SK-N-DZ (cell line): ENCODE results near the gene ITIH4.

Experiments
- DNase-seq: peaks from one replicate; pipeline ENCODE4 v3.0.0-alpha.2; 2015; ENCODE audit warnings: low spot score

The ITIH4 gene

DNA sequence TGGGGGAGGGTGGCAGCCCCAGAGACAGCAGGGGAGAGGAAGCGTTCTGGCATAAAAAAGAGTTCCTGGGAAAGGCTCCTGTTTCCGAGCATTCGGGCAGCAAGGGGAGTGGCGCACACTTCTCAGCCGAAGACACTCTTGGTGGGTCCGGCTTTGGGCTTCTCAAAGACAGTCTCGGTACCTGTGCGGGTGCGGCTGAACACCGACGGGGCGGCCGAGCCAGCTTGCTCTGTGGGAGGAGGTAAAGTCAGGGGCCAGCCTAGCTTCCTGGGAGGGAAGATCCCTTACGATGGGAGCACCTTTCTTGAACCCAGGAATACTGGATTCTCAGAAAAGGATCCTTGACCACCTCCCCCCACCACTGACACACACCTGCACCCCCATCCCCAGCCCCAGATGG, 2.7 kb upstream of the ITIH4 start:
- DNase-seq = no peak

DNA sequence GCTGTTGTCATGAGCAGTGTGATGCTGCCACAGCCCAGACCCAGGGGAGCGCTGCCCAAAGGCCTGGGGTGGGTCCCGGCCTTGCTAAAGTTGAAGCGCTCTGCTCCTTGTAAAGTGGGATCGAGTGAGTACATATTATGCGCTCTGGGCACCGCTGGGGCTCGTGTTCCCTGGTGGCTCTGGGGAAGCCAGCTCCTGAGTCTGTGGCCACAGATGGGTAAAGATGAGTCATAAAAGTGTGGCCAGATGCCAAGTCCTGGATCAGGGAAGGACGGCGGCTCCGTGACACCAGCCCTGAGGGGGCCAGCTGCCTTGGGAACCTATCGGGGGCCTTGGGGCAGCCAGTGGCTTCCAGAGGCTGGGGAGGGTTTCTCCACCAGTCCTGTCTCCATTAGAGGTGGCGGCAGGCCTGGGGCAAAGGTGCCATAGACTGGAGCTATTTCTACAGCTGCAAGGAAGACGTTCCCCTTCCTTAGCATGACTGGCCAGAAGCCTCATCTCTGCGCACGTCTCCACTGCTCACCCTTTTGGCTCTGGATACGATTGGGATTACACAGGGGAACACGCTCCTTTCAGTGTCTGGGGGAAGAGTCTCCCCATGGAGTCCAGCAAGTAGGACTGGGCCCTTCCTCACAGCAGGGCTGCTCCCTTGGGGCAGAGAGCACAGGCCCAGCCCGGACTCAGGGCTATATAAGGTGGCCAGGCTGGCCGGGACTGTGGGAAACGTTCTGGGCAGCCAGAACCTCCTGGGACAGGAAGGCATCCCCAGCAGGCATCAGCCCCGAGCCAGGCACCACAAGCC, 1.2 kb upstream of the ITIH4 start:
- DNase-seq = no peak

GRCh38 chr3:52829906-52830463, 487 bp downstream of the ITIH4 start:
- DNase-seq = no peak

DNA sequence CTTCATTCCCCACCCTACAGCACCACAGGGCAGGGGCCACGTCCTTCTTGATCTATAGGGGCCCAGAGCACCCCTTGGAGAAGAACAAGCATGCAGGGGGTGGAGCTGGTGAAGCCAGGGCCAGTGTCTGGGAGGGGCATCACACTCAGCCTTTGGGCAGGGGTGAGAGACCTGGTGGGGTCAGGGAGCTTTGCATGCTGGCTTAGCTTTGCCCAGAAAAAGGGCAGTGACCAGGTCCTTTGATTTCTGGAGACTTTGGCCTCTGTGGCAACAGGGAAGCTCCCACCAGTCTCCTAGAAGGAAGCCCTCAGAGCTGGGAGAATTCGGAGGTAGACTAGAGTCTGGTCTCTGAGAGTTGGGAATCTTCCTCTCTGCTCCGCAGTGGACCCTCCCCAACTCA, 990 bp downstream of the ITIH4 start:
- DNase-seq = no peak

DNA sequence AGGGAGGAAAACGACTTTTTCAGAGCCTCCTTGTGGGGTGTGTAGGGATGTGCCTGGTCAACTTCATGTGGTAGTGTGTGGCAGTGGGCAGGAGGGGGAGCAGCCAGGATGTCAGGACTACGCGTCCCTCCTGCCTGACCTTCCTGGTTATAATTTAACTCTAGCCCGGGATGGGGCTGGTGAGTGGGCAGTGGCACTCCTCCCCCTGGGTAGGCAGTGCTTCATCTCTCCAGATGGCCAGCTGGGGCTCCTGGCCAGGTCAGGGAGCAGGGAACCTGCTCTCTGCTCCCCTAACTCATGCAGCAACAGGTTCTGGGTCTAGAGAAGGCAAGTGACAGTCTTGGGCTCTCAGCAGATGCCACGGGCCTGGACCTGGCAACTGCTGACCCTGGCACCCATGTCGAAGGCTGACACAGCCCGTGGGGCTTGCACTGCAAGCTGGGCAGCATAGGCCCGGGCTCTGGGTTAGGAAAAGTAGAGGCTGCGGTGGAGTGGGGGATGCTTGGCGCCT, 2.6 kb downstream of the ITIH4 start:
- no peak for DNase-seq

DNA sequence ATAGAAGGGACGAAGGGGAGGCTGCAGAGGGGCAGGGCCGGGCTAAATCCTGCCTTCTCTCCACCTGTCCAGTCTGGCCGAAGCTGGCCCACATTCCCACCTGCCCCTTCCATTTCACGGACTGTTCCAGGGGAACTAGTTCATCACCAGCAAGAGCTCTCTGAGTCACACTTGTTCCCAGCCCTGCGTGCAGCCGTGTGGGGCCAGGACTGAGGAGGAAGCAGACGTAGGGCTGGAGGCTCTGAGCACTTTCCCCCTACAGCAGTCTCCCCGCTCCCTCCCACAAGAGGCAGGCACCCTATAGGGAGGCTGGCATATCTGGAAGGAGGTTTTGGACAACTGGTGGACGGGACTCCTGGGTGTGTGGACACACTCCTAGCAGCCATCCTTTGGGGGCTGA, 3.0 kb downstream of the ITIH4 start:
- DNase-seq = no peak

GRCh38 chr3:52824037-52824436, 6.4 kb downstream of the ITIH4 start:
- no peak for DNase-seq

- no peak for DNase-seq
Observed at GRCh38 chr3:52822363-52822762, 8.1 kb downstream of the ITIH4 start.

GRCh38 chr3:52820736-52821135, 9.7 kb downstream of the ITIH4 start:
- DNase-seq = peak; percentile 62

DNA sequence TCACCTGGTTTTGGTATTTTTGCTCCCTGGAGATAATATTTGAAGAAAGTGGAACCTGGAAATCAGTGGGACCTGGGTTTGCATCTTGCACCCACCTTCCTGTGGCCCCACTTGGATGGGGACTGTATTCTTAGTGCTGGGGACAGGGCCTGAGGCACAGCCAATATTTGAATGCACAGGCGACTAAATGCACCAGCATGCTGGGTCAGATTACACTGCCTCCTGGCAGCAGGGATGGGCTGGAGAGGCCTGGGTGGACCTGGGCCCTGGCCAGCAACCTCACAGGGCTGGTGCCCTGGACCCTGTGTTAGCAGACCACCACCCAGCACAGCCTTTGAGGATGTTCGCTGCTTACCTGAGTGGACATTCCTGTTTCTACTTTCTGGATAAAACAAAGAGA, 10.5 kb downstream of the ITIH4 start:
- DNase-seq = peak; percentile 18

GRCh38 chr3:52817860-52818259, 12.6 kb downstream of the ITIH4 start:
- DNase-seq = no peak

- no peak for DNase-seq
Observed at GRCh38 chr3:52817221-52817620, 13.3 kb downstream of the ITIH4 start.

- DNase-seq = no peak
Observed at GRCh38 chr3:52816654-52817053, 13.8 kb downstream of the ITIH4 start.

GRCh38 chr3:52816199-52816598, 14.3 kb downstream of the ITIH4 start:
- DNase-seq = no peak

GRCh38 chr3:52813810-52814209, 16.7 kb downstream of the ITIH4 start:
- no peak for DNase-seq

GRCh38 chr3:52811452-52812011, 18.9 kb downstream of the ITIH4 start:
- no peak for DNase-seq

DNA sequence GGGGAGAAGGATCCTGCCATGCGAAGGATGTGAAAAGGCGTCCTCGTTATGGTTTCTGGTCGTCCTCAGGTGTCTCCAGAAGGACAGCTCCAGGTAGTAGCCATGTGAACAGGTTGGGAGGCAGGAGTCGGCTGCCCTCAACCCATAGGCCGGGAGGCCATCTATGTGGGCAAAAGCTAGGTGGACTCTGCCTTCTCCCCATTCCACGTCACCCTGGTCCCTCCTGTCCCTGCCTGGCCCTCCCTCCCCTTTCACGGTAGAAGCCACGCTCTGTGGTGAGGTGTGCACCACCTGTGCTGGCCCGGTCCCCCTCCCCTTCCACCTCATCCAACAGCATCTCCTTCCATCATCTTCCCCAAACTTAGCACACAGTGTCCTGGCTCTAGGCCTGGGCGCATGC, 19.5 kb downstream of the ITIH4 start:
- no peak for DNase-seq

- no peak for DNase-seq
Observed at GRCh38 chr3:52809662-52810377, 20.7 kb downstream of the ITIH4 start.

DNA sequence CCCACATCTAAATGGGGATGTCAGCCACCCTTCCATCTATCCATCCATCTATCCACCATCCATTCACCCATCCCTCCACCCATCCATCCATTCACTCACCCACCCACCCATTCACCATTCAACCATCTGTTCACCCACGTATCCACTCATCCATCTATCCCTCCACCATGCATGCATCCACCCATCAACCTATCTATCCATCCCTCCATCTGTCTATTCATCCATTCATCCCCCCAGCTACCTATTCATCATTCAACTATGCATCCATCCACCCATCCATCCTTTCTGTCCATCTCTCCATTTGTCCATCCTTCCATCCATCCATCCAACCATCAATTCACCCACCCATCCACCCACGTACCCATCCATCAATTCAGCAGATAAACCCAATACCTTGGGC, 21.3 kb downstream of the ITIH4 start:
- no peak for DNase-seq

- DNase-seq = no peak
Observed at GRCh38 chr3:52805270-52806039, 25.0 kb downstream of the ITIH4 start.

GRCh38 chr3:52801839-52802238, 28.6 kb downstream of the ITIH4 start:
- DNase-seq = no peak

- DNase-seq = no peak
Observed at GRCh38 chr3:52800079-52800478, 30.4 kb downstream of the ITIH4 start.
